Heart right ventricle (tissue), 16 donors: ENCODE results near the gene GALNT18. TPM values are rescaled to one million over a fixed set of nuclear protein-coding genes. Genes with fewer than 3 reads are reported as not detected.

ENCODE experiments used
- ATAC-seq, 8 donors: fragments of 200-7000 bp; cut with Tn5 transposase; one replicate each; pipeline ENCODE4 v1.9.1; 2020; ENCODE audit warnings: mild to moderate bottlenecking in 8 of 8, moderate library complexity in 8 of 8, moderate number of reproducible peaks in 1 of 8
- DNase-seq, 2 donors: peaks; one replicate each; pipeline ENCODE4 v3.0.0-alpha.2; 2020
- H3K27ac ChIP-seq, 10 donors: fragments of 200-600 bp; sonication (generic) in 2 of 10; one replicate each; pipeline versions ENCODE4 v1.5.0 to v1.8.0; 2020 to 2022; ENCODE audit warnings: mild to moderate bottlenecking in 3 of 10
- H3K27me3 ChIP-seq, 7 donors: fragments of 200-600 bp; one replicate each; pipeline ENCODE4 v1.8.0; 2021 to 2022; ENCODE audit warnings: mild to moderate bottlenecking in 2 of 7
- H3K36me3 ChIP-seq, 9 donors: fragments of 200-600 bp; sonication (generic) in 1 of 9; one replicate each; pipeline versions ENCODE4 v1.5.0 to v1.8.0; 2020 to 2022; ENCODE audit warnings: mild to moderate bottlenecking in 2 of 9
- H3K4me1 ChIP-seq, 9 donors: fragments of 200-600 bp; sonication (generic) in 1 of 9; one replicate each; pipeline versions ENCODE4 v1.5.0 to v1.8.0; 2020 to 2022; ENCODE audit warnings: mild to moderate bottlenecking in 4 of 9
- H3K4me3 ChIP-seq, 10 donors: fragments of 200-600 bp; sonication (generic) in 2 of 10; one replicate each; pipeline versions ENCODE4 v1.5.0 to v1.8.0; 2020 to 2022; ENCODE audit warnings: mild to moderate bottlenecking in 7 of 10, moderate library complexity in 2 of 10
- H3K9me3 ChIP-seq, 11 donors: fragments of 200-600 bp in 10 of 11; sonication (generic) in 2 of 11; one replicate each; pipeline versions ENCODE4 v1.5.0 to v1.8.0; 2013 to 2022; ENCODE audit warnings: mild to moderate bottlenecking in 2 of 11, control low read depth in 1 of 11, moderate library complexity in 1 of 11
- WGBS, 2 donors: extraction: QIAGEN DNeasy Blood & Tissue Kit; methylation state at CpG; one replicate each; pipeline ENCODE4 v1.1.7; 2013; ENCODE audit warnings: inconsistent platforms in 1 of 2; 5-methylcytosine and 5-hydroxymethylcytosine counted together
- intact Hi-C, 10 donors: fragments of 100-400 bp; cut with DNase I; formaldehyde crosslinking; loops; one replicate each; pipeline versions ENCODE4 v1.11.1 to v1.14.2; 2022
- polyA plus RNA-seq, 2 donors: library from polyadenylated mRNA; stranded (reverse); fragments of 200-250 nt; gene quantifications; one replicate each; pipeline ENCODE4 v1.2.3, GENCODE V29; 2013
- total RNA-seq, 10 donors: library from RNA; stranded (reverse); fragmentation: NEBNext Ultra II Directional in 3 of 10; extraction: Animal tissue kit (Norgen Biotek cat#: 25700) in 3 of 10; gene quantifications; one replicate each; pipeline versions ENCODE4 v1.2.1 to v1.2.4, GENCODE V29; 2021 to 2023
- TF ChIP-seq, protein P1 (sequence below), 9 donors: fragments of 200-600 bp; sonication (generic) in 2 of 9; IDR thresholded peaks; one replicate each; pipeline versions ENCODE4 v1.5.0 to v1.8.0; 2021 to 2022; ENCODE audit warnings: antibody characterized with exemption in 9 of 9, mild to moderate bottlenecking in 5 of 9, moderate library complexity in 1 of 9
- donor health status: Arrhythmogenic right ventricular cardiomyopathy.
- donor health status: ischemic (EF 13 %, LVEDD 7.1; RV severe dilation, severe dysfunction).
- donor health status: healthy with polysubstance abuse.
- donor health status: DM: no; HTN: yes; CAD: no.
- donor health status: DM: no; HTN: no; CAD: no.
- donor health status: ischemic (EF 25% LVEDD 6.9; RV normal size, moderate dysfunction).
- donor health status: ischemic (EF 25% LVEDD 5.7; RV mildly dilated, moderate dysfunction).
- donor health status: healthy.
- donor health status: DM: yes; HTN: yes; CAD: no.
- donor health status: Ischemic cardiomyopathy.
- donor health status: ischemic (EF 35%, LVEDD 5.7; RV mildly dilated, moderate dysfunction).
- donor health status: nonischemic (EF 11% LVEDD 7.7; RV severe dilation, severe dysfunction).
- donor health status: DM: yes; HTN: yes; CAD: no.
- donor health status: PGD.
- donor health status: ischemic (EF 29% LVEDD 5.4; RV normal size, mild dysfunction).
- donor health status: nonischemic (EF 23%, LVEDD 6.1; RV moderate dilation, normal function).

The GALNT18 gene
- total and polyA plus RNA-seq, 12 donors: 7.0 to 29.0 (median 15.6) TPM

DNA sequence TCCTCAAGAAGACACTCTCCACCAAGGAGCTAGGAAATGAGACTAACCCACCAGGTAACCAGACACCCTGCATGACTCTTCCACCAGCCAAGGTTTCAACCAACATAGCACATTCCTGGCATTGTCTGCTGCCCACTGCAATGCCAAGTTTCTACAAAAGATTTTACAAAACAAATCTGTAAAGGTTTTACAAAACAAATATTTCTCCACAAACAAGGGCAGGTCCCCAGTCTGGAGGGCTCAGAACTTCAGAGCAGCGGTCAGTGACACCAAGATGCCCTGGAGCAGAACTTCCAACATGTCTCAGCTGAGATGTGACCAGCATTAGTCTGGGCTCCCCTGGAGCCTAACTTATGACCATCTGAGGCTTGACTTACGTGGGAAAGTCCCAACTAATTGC is 14.0 kb downstream of the GALNT18 start:
- DNase-seq: no peak
- TF ChIP-seq, protein P1, sequence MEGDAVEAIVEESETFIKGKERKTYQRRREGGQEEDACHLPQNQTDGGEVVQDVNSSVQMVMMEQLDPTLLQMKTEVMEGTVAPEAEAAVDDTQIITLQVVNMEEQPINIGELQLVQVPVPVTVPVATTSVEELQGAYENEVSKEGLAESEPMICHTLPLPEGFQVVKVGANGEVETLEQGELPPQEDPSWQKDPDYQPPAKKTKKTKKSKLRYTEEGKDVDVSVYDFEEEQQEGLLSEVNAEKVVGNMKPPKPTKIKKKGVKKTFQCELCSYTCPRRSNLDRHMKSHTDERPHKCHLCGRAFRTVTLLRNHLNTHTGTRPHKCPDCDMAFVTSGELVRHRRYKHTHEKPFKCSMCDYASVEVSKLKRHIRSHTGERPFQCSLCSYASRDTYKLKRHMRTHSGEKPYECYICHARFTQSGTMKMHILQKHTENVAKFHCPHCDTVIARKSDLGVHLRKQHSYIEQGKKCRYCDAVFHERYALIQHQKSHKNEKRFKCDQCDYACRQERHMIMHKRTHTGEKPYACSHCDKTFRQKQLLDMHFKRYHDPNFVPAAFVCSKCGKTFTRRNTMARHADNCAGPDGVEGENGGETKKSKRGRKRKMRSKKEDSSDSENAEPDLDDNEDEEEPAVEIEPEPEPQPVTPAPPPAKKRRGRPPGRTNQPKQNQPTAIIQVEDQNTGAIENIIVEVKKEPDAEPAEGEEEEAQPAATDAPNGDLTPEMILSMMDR (IDR thresholded peaks at IDR 0.05): no peak
- no peak overlapping the region for H3K4me3 ChIP-seq
- peaks cover 4 to 64% (median 33%) of the 10 kb centered on the region in 9 donors for H3K4me1 ChIP-seq
- H3K36me3 ChIP-seq: no peaks in the 10 kb centered on the region
- H3K27me3 ChIP-seq: no peaks in the 10 kb centered on the region
- no peak for ATAC-seq
- WGBS, 2 donors: 92 to 95% methylated on average over 2 of the region's 2 CpGs
- intact Hi-C loops: no loop called here
- no peaks in the 10 kb centered on the region for H3K9me3 ChIP-seq
- no peak overlapping the region for H3K27ac ChIP-seq

DNA sequence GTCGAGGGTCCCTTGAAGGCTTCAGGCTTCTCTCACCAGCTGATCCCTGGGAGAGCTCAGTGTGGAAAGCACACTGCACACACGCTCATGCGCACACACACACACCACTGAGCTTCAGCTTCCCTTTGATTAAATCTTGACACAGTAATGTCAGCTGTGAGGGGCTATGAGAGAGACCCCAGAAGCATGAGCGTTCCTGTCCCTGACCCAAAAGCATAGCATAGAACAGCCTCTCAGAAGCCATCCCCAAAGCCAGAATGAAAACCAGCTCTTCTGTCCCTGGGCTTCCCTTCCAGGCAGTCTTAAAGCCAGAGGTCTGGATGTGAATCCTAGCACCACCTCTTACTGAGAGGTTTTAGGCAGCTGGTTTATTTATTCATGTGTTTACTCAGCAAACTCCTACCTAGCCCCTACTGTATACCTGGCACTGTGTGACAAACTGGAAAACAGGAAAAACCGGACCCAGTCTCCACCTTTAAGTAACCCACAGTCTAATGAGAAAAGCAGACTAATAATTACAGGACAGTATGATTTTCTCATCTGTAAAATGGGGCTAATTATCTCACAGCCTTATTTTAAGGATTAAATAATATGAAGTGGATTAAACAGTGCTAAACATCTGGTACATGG is 15.9 kb downstream of the GALNT18 start:
- Histone ChIP-seq H3K36me3 (no peaks in the 10 kb centered on the region), H3K27ac (no peak overlapping the region), H3K4me1 (peaks cover 0 to 46% (median 16%) of the 10 kb centered on the region in 9 donors), H3K27me3 (no peaks in the 10 kb centered on the region), H3K4me3 (no peak overlapping the region), H3K9me3 (peaks cover 0 to 4% (median 0%) of the 10 kb centered on the region in 11 donors)
- 87% methylated on average over 5 of the region's 5 CpGs for WGBS, 2 donors
- DNase-seq (no peak), ATAC-seq (no peak)
- TF ChIP-seq, protein P1 (IDR thresholded peaks at IDR 0.05): no peak
- intact Hi-C loops: no loop called here

DNA sequence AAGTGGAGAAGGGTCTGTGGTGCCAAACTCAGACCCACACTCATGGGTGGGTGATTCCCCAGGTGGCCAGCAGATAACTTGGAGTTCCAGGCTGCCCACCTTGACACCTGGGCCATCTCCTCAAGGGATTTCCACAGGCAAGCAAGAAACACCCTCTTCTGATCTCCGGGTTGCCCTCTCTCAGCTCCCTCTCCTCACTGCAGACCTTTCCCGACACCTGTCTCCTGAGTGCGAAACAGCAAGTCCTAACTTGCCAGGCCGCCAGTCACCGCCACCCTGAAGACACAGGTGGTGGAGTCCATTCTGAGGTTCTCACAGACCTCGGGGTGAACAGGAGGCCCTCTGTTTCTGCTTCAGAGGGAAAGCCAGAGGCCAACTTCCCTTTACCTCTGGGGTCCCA is 16.6 kb downstream of the GALNT18 start:
- 83 to 87% methylated on average over 6 of the region's 6 CpGs for WGBS, 2 donors
- H3K4me1 ChIP-seq: peaks cover 0 to 38% (median 12%) of the 10 kb centered on the region in 9 donors
- H3K9me3 ChIP-seq: peaks cover 0 to 10% (median 0%) of the 10 kb centered on the region in 11 donors
- H3K27ac ChIP-seq: no peak overlapping the region
- intact Hi-C loops: no loop called here
- no peaks in the 10 kb centered on the region for H3K27me3 ChIP-seq
- H3K36me3 ChIP-seq: no peaks in the 10 kb centered on the region
- ATAC-seq (no peak), DNase-seq (no peak)
- H3K4me3 ChIP-seq: no peak overlapping the region
- TF ChIP-seq, protein P1 (IDR thresholded peaks at IDR 0.05): no peak

DNA sequence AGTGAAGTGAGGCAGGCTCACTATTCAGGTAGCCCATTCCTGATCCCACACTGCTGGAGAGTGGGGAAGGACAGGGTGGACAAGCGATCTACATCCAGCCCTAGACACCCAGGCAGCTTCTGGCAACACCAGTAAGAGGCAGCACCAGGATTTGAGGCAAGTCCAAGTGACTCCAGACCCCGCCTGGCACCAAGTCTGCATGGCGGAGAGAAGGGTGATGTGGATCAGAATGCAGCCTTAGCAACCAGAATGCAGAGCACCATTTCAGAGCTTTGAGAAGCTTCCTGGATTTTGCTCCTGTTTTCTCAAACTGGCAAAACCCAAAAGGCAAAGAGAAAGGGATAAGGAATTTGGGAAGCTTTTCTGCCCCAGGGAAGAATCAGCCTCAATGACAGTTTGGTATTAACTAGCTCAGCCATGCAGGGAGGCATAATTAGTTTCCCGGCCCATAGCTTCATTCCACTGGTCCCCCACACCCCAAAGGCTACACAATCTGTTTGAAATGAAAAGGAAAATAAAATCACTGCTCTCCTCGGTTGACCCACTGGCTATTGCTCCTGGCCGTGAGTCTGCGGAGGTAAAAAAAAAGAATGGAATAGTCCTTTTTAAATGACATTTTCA is 17.3 kb downstream of the GALNT18 start:
- intact Hi-C loops: no loop called here
- H3K36me3 ChIP-seq: no peaks in the 10 kb centered on the region
- TF ChIP-seq, protein P1 (IDR thresholded peaks at IDR 0.05): no peak
- H3K9me3 ChIP-seq: peaks cover 0 to 10% (median 0%) of the 10 kb centered on the region in 11 donors
- no peaks in the 10 kb centered on the region for H3K27me3 ChIP-seq
- DNase-seq (no peak), ATAC-seq (no peak)
- peaks cover 0 to 31% (median 11%) of the 10 kb centered on the region in 9 donors for H3K4me1 ChIP-seq
- no peak overlapping the region for H3K4me3 ChIP-seq
- no peak overlapping the region for H3K27ac ChIP-seq
- 89 to 92% methylated on average over 7 of the region's 7 CpGs for WGBS, 2 donors
